Glutamatergic neuron (in vitro differentiated cells): ENCODE data around the gene IL11. TPM values are rescaled to one million over a fixed set of nuclear protein-coding genes. Genes with fewer than 3 reads are reported as not detected.

Source experiments
- DNase-seq: peaks from one replicate; pipeline ENCODE4 v3.0.0; 2022
- H3K27ac Mint-ChIP-seq: one replicate; pipeline ENCODE4 v1.8.0; 2020; ENCODE audit warnings: mild to moderate bottlenecking, mixed read lengths, inconsistent platforms; ENCODE audit not compliant: unreplicated experiment
- H3K27me3 Mint-ChIP-seq: one replicate; pipeline ENCODE4 v1.8.0; 2020; ENCODE audit warnings: mild to moderate bottlenecking, moderate library complexity, mixed read lengths, inconsistent platforms; ENCODE audit not compliant: unreplicated experiment
- H3K36me3 Mint-ChIP-seq: one replicate; pipeline ENCODE4 v1.8.0; 2020; ENCODE audit warnings: mild to moderate bottlenecking, mixed read lengths, inconsistent platforms; ENCODE audit not compliant: unreplicated experiment
- H3K4me1 Mint-ChIP-seq: one replicate; pipeline ENCODE4 v1.8.0; 2020; ENCODE audit warnings: mild to moderate bottlenecking, low read depth, mixed read lengths, inconsistent platforms; ENCODE audit not compliant: unreplicated experiment
- H3K4me3 Mint-ChIP-seq: one replicate; pipeline ENCODE4 v1.8.0; 2020; ENCODE audit warnings: mild to moderate bottlenecking, mixed read lengths, inconsistent platforms; ENCODE audit not compliant: unreplicated experiment
- H3K9me3 Mint-ChIP-seq: one replicate; pipeline ENCODE4 v1.8.0; 2020; ENCODE audit warnings: mild to moderate bottlenecking, moderate library complexity, mixed read lengths, inconsistent platforms; ENCODE audit not compliant: unreplicated experiment
- total RNA-seq: library from RNA; stranded (reverse); fragmentation: NEBNext Ultra II Directional; extraction: Animal tissue kit (Norgen Biotek cat#: 25700); gene quantifications from one replicate; pipeline ENCODE4 v1.2.1, GENCODE V29; 2021; ENCODE audit not compliant: unreplicated experiment
- TF ChIP-seq, protein P1 (sequence below): fragments of 200-600 bp; sonication (generic); IDR thresholded peaks from one replicate; pipeline ENCODE4 v1.5.0; 2021; ENCODE audit not compliant: partially characterized antibody, unreplicated experiment

IL11 gene
- total RNA-seq, 1 donor from 2014 or later: 18.1 TPM

GRCh38 chr19:55362990-55363716 lies 7.1 kb downstream of the IL11 start, which contains the start of gene GARIN5B:
Gene GARIN5B (minus strand): TSS chr19:55363260. CDS start chr19:55363066, 194 bp downstream.
- no peak within 1 kb of the TSS for H3K4me3 Mint-ChIP-seq
- H3K27ac Mint-ChIP-seq: no peak within 1 kb of the TSS
- peaks cover 5% of the 10 kb centered on the region for H3K9me3 Mint-ChIP-seq
- peaks cover 1% of the 10 kb centered on the region for H3K27me3 Mint-ChIP-seq
- H3K4me1 Mint-ChIP-seq: peaks cover 3% of the 10 kb centered on the region
- no peaks in the 10 kb centered on the region for H3K36me3 Mint-ChIP-seq
- no peak for DNase-seq
- TF ChIP-seq, protein P1, sequence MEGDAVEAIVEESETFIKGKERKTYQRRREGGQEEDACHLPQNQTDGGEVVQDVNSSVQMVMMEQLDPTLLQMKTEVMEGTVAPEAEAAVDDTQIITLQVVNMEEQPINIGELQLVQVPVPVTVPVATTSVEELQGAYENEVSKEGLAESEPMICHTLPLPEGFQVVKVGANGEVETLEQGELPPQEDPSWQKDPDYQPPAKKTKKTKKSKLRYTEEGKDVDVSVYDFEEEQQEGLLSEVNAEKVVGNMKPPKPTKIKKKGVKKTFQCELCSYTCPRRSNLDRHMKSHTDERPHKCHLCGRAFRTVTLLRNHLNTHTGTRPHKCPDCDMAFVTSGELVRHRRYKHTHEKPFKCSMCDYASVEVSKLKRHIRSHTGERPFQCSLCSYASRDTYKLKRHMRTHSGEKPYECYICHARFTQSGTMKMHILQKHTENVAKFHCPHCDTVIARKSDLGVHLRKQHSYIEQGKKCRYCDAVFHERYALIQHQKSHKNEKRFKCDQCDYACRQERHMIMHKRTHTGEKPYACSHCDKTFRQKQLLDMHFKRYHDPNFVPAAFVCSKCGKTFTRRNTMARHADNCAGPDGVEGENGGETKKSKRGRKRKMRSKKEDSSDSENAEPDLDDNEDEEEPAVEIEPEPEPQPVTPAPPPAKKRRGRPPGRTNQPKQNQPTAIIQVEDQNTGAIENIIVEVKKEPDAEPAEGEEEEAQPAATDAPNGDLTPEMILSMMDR: no peak

DNA sequence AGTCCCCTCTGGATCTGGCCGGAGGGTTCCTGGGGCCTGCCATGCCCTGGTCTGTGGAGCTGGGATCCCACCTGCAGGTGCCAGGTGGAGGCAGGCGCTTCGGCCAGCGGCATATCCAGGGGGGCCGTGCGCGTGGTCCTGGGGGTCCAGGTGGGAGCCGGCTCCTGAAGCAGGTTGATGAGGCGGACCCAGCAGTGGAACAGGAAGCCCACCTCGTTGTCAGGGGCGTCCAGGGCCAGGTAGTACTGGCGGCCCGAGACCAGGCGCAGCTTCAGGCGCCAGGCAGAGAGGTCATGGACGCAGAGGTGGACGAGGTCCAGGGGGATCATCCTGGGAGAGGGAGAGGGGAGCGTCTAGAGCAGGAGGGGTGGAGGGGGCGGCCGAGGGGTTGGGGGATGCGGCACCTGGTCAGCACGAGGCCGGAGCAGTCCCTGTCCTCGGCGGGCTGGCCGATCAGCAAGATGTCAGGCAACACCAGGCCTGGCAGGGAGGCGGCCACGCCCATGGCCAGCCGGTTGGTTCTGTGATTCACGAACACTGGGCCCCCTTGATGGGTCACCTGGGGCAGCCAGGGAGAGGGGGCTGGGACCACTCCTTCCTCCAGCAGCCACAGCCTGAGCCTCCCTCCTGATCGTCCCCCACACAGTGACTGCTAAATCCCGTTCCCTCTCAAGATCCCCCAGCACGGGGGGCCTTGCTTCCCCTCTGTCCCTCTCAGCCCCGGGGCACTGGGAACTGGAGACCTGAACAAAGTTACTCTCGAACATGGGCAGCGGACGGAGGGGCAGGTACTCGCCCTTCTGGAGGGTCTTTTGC lies 7.9 kb downstream of the IL11 start:
- Mint-ChIP-seq H3K36me3 (no peaks in the 10 kb centered on the region), H3K4me1 (peaks cover 3% of the 10 kb centered on the region), H3K9me3 (peaks cover 5% of the 10 kb centered on the region), H3K27me3 (peaks cover 1% of the 10 kb centered on the region), H3K27ac (no peak overlapping the region), H3K4me3 (no peak overlapping the region)
- TF ChIP-seq, protein P1: no peak
- DNase-seq: no peak

DNA sequence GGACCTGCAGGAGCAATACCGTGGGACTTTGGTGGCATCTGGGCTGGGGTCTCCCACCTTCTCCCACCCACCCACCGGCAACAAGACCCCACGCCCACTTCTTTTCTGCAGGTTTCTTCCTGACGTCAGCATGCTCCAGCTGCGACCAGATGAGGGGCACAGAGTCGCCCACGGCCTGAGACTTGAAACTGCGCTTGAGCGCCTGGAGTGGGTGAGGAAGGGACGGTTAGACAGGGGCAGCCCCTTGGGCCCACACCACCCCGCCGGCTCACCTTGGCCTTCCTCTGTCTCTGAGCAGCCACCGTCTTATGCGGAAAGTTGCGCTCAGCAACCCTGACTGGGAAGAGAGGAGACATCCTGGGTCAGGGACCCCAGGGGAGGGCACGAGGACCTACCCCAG lies 9.4 kb downstream of the IL11 start:
- Mint-ChIP-seq H3K36me3 (no peaks in the 10 kb centered on the region), H3K4me3 (no peak overlapping the region), H3K9me3 (peaks cover 3% of the 10 kb centered on the region), H3K27ac (no peak overlapping the region), H3K27me3 (peaks cover 1% of the 10 kb centered on the region), H3K4me1 (peaks cover 3% of the 10 kb centered on the region)
- TF ChIP-seq, protein P1: no peak
- DNase-seq: no peak

- H3K4me3 Mint-ChIP-seq: no peak overlapping the region
- no peak overlapping the region for H3K27ac Mint-ChIP-seq
- H3K4me1 Mint-ChIP-seq: peaks cover 3% of the 10 kb centered on the region
- H3K36me3 Mint-ChIP-seq: no peaks in the 10 kb centered on the region
- peaks cover 3% of the 10 kb centered on the region for H3K9me3 Mint-ChIP-seq
- TF ChIP-seq, protein P1: no peak
- peaks cover 4% of the 10 kb centered on the region for H3K27me3 Mint-ChIP-seq
- no peak for DNase-seq
These were observed 11.0 kb downstream of the IL11 start for GRCh38 chr19:55358943-55359908.
